Measurements from ENCODE around the gene GP1BA.
A peak's percentile ranks its signal among the peaks of the same experiment; 100 is the strongest.

The GP1BA gene

DNA sequence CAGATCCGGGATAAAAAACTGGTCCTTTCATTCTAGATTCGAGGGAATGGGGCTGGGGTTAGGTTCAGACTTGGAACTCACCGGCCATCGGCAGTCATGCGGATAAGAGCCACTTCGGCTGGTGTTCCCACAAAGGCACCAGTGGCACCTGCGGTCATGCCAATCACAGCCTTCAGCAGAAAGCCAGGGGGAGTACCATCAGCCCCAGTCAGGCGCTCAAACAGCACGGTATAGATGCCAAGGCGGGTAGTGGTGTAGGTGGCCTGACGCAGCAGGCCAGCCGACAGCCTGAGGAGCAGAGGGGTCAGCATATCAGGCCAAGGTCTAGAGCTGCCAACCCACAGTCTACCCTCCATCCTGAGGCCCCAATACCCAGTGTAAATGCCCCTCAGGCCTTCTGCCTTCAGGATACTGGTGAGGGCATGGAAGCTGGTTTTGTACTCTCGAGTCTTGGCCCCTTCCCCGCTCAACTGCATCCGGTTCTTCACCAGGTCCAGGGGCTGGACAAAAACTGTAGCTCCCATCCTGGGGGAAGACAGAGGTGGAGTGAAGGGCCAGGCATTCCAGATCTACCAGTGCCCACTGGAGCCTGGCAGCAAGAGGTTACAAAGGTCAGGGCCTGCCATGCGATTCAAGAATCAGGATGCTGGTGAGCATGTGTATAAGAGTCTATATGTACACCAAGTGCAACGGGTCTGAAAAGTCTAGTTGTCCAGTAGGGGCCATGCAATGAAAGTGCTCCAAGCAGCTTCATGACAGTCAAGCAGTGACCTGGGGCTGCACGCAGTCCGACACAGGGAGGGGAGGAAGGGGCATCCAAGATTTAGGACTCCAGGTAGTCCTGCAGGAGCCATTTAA, 6.8 kb downstream of the GP1BA start:
- no peak for DNase-seq (ENCODE audit: low read depth in 3 of 3)

- DNase-seq (ENCODE audit: low read depth in 3 of 3) = no peak
Observed at GRCh38 chr17:4939546-4939795, 7.4 kb downstream of the GP1BA start.

DNA sequence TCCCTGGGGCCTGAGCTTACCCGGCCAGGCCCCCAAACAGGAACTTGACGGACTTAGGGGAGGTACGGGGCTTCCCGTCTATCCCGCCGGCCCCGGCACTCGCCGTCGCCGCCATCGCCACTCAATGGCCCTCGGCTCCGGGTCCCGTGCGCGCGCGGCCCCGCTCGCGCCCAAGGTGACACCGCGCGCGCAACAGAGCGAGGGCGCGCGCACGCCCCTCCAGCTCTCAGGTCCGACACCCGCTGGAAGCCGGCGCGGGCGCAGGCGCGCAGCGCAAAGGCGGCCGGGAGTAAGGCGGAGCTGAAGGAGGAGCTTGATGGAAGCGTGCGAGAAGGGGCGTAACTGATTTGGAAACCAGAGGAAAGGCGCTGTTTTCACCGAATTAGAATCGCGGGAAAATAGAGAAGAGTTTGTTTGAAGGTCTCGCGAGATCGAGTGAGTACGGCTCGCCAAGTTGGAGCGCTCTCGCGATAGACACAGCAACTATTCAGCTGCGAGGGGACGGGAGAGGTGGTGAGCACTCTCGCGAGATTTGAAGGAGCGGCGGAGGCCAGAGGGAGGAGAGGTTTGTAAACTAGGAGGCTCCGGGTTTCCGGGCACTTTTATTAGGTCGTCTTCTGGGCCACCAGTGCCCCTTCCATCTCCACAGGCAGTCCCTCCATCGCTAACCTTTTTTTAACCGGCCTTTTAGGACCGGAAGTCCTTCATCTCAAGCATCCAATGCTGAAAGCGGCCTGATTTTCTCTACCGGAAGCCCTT, 7.9 kb downstream of the GP1BA start, which contains the start of the genes RNF167 and SLC25A11:
RNF167 (plus strand) TSS at position 473 of the 759 bp plus-strand sequence. CDS start 642 bp downstream, outside the sequence.
SLC25A11 (minus strand) TSS at position 251 of the 759 bp plus-strand sequence; CDS start at position 115, 136 bp downstream.
- peak; percentile 76 to 93 (median 91) for DNase-seq (ENCODE audit: low read depth in 3 of 3)

DNA sequence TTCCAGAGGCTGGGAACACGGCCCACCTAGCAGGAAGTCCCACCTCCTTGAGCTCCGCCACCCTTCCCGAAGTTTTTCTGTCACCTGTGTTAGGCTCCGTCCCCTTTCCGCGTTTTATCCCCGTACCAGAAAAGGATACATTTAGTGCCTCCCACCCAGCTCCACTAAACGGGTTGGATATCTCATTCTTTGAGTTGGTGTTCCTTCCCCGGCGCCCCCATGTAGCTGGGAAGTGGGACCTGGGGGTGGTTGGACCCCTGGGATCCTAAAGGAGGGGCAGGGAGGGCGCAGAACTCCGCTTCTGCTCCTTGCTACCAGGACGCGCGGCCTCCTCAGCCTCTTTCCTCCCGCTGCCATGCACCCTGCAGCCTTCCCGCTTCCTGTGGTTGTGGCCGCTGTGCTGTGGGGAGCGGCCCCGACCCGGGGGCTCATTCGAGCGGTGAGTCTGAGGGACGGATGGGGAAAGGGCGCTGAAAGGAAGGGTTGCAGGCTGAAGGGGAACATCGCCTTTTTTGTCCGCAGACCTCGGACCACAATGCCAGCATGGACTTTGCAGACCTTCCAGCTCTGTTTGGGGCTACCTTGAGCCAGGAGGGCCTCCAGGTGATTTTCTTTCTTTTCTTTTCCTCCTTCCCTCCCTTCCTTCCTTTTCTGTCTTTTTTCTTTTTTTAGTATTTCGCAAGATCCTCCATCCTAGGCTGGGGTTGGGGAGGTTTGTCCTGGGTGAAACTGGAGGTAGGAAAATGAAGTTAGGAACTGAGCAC, 8.7 kb downstream of the GP1BA start:
- no peak for DNase-seq (ENCODE audit: low read depth in 3 of 3)

- DNase-seq (ENCODE audit: low read depth in 3 of 3) = no peak
Observed at GRCh38 chr17:4941319-4941610, 9.2 kb downstream of the GP1BA start.

- no peak for DNase-seq (ENCODE audit: low read depth in 3 of 3)
Observed at GRCh38 chr17:4942760-4943508, 10.9 kb downstream of the GP1BA start.

DNA sequence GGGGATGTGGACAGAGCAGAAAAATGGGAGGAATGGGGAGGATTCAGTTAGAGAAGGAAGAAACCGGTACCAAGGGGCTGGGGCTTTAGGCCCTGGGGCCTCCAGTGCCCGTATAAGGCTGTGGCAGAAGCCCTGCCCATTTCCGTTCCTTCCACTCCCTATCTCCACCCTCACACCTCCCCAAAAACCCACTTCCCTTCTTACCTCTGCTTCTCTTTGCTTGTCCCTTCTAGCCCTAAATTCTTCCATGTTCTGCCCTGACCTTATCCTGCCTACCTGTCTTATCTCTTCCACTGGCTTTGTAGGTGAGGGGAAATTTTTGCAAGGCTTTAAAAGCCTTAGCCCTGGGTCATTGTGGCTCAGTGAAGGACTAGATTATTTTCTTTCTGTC, 12.1 kb downstream of the GP1BA start:
- DNase-seq (ENCODE audit: low read depth in 3 of 3) = no peak

- no peak for DNase-seq (ENCODE audit: low read depth in 3 of 3)
Observed at GRCh38 chr17:4944554-4945175, 12.6 kb downstream of the GP1BA start.

GRCh38 chr17:4945176-4945943, 13.3 kb downstream of the GP1BA start:
- DNase-seq (ENCODE audit: low read depth in 3 of 3) = peak; percentile 75 to 79 (median 78)

DNA sequence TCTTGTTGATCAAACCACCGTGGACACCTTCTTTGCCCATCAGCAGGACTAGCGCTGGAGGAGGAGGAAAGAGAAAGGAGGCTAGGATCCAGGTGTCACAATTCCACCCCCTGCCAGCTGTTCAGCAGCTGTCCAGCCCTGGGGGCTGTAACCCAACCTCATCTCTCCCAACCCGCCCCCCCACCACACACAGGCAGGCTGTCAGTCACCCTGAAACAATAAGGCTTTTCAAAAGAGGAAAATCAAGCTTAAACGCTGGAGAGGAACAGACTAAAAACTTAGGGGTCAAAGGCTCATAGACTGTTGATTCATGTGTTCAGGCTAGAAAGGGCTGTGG, 13.8 kb downstream of the GP1BA start:
- no peak for DNase-seq (ENCODE audit: low read depth in 3 of 3)

DNA sequence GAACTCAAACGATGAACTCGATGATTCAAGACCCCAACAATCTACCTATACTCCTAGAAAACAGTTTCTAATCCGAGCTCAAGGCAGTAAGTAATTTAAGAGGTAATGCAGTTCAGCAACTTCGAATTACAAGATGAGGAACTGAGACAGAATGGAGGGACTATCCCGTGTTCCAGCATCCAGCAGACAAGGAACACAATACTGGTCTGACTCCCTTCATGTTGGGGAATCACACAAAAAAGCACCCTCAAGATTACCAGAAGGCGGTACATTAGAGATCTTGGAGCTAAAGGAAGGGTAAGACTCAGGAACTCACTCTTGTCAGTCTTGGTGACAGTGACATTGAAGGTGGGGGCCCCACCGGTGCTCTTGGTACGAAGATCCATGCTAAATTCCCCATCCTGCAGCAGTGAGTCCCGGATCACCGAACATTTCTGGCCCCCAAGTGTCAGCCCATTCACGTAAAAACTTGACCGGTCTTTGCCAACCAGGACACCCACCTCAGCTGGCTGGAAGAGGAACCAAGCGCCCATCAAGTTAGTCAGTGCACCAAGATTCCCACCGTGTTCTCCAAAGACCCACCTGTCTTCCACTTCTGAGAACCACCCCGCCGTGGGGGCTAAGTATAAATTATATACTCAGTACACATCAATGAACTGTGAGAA, 14.4 kb downstream of the GP1BA start:
- no peak for DNase-seq (ENCODE audit: low read depth in 3 of 3)

- DNase-seq (ENCODE audit: low read depth in 3 of 3) = no peak
Observed at GRCh38 chr17:4947010-4947410, 14.9 kb downstream of the GP1BA start.

GRCh38 chr17:4947411-4948165, 15.5 kb downstream of the GP1BA start:
- peak in 2 of 3 experiments; percentile 50 to 62 for DNase-seq (ENCODE audit: low read depth in 3 of 3)

GRCh38 chr17:4948166-4948930, 16.3 kb downstream of the GP1BA start, which contains the start of gene PFN1:
TSS of gene PFN1 (minus strand) at chr17:4948530. CDS start at chr17:4948394, 136 bp downstream.
- peak; percentile 82 to 87 (median 86) for DNase-seq (ENCODE audit: low read depth in 3 of 3)

DNA sequence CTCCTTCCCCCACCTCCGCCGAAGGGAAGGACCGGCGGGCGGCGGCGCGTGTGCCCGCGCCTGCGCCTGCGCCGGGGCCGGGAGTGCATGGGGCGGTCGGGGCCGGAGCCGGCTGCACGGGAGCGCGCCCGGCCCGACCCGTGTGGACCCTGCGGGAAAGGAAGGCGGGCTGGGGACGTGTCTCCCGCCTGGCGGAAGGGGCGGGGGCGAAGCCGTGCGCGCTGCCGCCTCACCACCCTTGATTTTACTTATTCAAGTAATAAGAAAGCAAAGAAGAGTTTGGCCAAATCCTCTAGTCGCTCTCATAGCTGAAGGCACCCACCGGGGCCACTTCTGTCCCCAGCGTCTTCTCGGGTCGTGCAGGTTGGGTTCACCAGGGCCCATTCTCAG, 16.8 kb downstream of the GP1BA start:
- DNase-seq (ENCODE audit: low read depth in 3 of 3) = peak in 1 of 3 experiments; percentile 54

DNA sequence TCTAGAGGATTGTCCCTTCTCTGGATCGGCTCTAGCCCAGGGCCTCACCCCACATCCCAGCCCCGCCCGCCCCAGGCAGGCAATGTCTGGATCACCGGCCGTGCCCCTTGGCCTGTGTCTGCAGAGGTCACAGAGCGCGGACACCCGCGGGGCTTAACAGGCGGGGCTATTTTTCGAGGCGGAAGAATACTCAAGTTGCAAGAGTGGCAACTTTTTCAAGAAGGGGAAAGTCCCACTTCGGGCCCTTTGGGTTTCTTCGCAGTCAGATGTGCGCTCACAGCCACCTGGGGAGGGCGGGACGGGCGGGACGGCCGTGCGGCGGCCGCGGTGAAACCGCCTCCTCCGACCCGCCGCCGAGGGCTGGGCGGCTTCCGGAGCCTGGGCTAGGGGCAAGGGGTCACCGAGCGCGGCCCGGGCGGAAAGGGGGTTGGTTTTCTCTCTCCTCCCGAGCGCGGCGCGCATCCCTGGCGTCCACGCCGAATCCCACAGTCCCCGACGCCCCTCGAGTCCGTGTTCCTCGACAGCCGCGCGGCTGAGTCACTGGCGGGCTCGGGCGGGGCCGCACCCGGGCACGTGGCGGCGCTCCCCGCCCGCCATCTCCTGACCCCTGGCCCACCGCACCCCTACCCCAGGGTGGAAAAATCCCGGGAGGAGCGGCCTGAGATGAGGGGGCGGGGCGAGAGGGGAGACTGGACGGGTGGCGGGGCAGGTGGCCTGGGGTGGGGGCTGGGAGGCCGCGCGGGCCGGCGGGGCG, 17.4 kb downstream of the GP1BA start:
- peak; percentile 60 to 72 (median 65) for DNase-seq (ENCODE audit: low read depth in 3 of 3)

DNA sequence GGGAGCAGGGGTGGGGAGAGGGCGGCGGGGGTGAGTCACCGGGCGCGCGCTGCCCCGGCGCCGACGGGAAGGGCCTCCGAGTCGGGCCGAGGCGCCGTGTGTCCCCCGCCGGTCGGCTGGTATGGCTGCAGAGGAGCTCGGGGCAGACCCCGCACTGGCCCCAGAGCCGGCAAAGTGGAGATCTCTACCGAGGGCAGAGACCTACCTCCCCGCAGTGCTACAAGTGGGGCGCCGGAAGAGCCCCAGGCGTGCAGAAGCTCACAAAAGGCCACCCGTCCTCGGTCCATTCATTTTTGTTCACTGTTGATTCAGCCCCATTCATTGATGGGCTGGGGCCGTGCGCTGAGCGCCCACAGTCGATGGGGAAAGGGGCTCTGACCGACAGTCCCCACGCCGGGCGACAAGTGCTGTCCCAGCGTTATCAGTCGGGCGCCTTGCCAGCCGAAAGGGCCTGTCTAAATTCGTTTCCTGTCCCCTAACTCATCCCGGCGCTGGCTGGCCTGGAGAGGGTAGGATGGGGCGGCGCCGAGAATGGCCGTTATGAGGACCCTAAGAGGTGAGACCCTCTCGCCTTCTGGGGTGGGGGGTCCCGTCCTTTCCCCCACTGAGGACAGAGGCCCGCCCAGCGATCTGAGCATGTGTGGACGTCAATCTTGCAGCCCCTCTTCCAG, 18.1 kb downstream of the GP1BA start:
- peak in 1 of 3 experiments; percentile 61 for DNase-seq (ENCODE audit: low read depth in 3 of 3)
